Measurements from ENCODE around the gene PDLIM4.

DNA sequence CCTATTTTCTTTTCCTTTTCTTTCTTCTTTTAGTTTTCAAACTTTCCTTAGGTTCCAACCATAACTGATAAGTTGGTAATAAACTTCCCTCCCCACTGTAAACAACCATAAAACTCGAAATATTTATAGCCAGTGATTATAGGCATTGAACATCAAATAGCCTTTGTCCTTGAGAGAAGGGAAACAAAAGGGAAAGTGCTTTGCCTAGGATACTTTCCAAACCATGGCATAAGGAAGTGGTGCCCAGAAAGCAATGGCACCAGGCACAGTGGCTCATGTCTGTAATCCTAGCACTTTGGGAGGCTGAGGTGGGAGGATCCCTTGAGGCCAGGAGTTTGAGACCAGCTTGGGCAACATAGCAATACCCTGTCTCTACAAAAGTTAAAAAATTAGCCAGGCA lies 11.9 kb upstream of the PDLIM4 start:
- TF ChIP-seq EZH2 (IDR thresholded peaks at IDR 0.05; ENCODE audit: insufficient read depth, low read length) (no peak), CTCF (IDR thresholded peaks at IDR 0.05; ENCODE audit: insufficient read depth, low read depth, low read length) (no peak)

Measured in astrocyte (in vitro differentiated cells and primary cell).